Embryonic facial prominence (tissue), 1 donor: ENCODE data around the gene LRP2.
"Not testable (repeated sequence)": the region's sequence is repeated elsewhere in the genome, so short reads cannot be mapped to it uniquely, and the experiment has no call there.

Experiments
- DNase-seq: peaks from one replicate; pipeline ENCODE4 v3.0.0-alpha.2; 2016; ENCODE audit errors: extremely low spot score

Gene LRP2

DNA sequence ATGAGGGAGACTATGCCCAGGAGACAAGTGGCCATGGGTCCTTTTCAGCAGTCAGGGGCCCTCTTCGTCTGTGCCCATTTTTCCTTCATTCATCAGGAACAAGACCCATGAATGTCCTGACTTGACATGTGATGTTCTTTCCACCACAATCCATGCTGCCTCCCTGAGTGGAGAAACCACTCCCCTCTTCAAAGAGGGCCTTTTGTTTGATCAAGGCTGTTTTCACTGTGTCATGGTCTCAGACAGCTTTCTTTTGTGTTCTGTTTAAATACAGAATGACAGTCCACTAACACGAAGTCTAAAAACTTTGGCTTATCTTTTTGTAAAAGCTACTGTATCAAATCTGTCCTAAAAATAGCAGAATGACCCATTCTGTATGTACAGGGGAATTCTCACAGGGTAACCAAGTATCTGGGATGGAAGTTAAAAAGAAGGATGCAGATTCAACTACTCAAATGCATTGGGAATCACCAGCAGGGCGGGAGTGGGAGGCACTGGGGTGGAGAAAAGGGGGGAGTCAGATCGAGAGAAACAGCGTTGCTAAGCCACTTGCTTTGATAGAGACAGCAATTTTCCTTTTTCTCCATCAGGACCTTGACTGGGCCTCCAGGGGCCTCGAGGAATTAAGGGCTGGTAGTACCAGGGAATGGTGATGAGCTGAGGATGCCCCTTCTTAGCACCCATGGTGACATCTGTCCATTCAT, 13.9 kb downstream of the LRP2 start:
- no peak for DNase-seq

DNA sequence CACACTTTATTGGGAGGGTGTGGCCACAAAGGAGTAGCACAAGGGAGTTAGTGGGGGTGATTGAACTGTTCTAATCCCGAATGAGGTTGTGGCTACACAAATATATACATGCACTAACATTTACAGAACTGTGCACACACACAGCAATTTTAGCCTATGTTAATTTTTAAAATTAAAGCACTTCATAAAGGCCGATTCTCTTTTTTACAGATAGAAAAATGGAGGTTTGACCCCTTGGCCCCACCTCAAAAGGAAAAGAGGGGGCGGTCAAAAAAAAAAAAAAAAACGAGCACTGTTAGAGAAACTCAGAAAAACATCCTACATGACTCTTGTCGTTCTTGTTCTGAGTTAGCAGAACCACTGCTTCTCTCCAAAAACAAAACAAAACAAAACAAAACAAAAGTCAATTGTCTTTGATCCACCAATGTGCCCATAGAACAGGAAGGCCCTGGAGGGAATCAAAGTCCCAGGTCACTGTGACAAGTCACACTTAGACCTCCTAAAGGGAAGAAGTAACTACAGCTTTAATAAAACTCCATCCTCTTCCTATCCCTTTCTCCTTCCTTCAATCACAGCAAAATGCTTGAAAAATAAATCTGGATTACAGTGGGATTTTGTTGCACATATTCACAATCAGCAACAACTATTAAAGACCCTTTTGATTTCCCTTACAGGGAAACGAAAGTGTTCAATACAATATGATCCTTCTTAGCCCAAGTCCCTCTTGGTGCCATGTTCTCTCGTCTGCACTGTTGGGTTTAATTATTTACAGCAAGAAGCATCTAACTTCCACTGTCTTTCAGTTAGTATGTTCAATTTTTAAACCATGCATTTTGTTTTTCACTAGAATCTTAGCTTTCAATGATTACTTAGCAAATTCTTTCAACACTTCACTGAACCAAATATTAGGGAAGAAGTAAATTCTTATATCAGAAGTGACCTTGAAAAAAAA, 16.6 kb downstream of the LRP2 start:
- no peak for DNase-seq

DNA sequence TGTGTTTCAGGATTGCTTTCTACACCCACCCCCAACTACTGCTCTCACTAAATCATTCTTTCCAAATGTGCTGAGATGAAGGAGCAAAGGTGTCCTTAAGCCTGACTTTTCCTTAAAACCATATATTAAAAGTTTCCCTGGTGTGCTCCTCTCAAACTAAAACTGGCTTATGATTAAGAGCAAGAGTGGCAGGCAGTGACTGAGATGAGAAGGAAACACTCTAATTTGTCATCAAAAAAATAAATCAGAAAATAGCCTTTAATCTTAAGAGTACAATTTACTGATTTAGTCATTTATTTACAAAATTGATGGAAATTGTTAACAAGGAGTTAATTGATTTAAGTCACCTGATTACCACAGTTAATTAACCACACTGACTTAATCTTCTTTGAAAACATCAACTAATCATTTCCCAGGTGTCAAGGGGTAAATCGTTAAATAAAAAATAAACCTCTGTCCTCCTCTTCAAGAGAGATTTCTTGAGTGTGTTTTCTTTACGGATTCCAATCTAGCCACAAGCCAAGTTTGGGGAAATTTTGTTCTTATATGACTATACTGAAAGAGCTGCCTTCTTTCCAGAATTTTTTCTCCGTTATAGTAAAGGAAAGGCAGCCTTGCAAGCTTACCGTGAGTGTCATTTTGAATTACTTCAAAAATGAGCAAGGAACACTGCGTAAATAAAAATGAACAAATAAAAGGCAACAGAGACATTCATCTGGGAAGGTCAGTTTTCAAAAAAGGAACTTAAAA, 17.4 kb downstream of the LRP2 start:
- DNase-seq = no peak

DNA sequence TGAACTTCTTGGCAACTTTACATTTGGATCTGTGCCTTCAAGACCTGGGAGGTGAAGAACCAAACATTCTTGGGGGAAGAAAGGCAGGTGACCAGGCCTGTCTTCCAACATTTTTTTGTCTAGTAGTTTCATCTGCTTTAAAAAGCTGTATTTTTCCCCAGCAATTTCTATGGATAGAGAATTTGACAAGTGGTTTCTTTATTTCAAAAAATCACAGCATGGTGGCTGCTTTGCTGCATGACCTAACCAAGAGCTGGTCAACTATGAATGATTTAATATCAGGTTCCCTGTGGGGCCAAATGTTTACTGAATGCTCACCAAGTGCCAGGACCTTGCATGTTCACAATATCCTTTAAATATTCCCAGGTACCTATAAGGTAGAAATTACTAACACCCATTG, 19.1 kb downstream of the LRP2 start:
- DNase-seq = no peak

DNA sequence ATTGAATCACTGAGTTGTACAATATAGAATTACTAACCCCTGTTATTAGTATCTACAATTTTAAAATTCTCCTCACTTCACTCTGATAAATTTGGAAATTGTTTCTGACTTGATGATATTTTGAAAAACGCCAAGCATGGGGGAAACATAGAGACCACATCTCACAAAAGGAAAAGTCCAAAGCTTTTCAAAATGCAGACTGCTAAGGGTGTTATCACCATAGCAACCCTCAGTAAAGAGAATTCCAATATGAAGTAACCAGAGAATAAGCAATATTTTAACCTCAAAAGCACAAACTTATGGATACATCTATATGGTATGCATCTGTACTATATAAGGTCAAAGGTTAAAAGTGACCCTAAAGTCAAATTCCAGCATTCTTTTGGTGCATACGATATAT, 22.7 kb downstream of the LRP2 start:
- no peak for DNase-seq

DNA sequence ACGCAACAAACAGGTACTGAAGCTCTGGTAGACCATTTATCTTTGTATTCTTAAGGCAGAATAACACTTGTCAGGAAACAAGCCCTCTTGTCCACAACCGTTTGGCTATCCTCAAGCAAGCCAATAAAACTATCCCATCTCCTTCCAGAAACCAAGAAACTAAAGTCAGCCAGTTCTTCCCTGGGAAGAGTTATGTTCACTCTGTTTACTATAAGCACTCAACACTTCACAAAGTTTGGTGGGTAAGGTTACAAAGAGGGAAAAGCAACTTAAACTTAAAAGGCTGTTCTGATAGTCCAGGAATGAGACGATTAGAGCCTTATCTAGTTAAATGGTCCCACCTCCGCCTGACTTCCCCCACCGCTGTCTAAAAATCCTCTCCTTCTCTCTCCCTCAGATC, 25.6 kb downstream of the LRP2 start:
- DNase-seq = no peak

DNA sequence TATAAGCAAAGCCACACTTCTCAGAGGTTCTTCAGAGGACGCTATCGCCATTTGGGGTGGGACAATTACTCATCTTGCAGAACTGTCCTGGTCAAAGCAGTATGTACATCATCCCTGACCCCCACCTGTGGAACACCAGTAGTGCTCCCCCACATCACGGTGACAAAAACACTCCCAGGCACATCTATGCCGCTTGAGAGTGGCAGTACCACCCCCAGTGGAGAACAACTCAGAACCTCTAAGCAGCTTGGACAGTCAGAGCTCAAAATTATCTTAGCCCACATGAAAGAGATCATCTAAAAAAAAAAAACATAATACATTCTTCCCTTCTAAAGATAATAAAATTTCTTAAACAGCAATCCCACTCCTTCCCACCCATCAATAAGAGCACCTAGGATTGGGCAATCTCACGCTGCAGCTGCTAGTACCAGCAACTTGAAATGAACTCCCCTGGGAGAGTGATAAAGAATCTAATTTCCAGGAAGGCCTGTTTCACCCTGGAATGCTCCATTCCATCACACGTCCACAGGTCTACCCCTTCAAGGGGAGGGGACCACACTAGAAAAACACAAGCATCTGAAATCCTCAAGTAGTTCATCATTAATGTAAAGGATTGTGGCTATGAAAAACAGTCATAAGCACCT, 31.7 kb downstream of the LRP2 start:
- DNase-seq = no peak

DNA sequence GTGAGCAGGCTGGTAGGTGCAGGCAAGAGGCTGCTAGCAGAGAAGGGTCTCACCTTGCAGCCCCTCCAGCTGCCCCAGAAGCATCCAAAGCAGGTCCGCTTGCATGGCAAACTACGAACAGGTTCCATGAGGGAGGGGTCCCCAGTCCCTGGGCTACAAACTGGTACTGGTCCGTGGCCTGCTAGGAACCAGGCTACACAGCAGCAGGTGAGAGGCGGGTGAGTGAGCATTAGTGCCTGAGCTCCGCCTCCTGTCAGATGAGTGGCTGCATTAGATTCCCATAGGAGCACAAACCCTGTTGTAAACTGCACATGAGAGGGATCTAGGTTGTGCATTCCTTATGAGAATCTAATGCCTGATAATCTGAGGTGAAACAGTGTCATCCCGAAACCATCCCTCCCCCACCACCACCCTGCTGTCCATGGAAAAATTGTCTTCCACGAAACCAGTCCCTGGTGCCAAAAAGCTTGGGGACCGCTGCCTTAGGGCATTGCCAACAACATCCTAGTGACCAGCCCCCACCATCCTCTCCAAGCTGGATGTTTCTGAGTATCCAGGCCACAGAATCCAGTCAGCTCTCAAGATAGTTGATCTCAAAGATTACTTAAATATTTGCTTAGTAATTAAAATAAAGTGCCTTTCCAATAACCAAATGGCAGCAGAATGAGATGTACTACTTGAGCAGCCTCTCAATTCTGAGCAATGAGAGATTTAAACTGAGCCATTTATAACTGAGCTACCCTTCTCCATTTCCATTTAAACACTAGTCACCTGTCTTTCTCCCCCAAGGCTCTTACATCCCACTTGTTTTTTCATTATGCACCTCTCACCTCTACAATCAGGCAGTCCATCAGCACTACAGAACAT, 32.4 kb downstream of the LRP2 start:
- DNase-seq = no peak

DNA sequence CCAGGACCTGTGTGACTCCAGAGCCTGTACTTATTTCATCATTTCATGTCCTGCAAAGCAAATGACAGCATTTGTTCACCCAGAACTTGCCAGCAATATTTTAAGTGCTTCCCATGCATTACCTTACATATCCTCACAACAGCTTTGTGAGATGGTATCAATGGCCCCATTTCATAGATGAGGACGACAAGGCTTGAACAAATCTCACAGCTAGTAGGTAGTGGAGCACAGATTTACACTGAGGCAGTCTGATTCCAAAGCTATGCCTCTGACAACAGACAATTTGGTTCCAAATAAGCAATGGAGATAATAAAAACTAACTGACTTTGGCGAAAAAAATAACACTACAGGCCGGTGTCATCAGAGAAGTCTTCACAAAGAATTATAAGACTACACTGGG, 33.5 kb downstream of the LRP2 start:
- no peak for DNase-seq

DNA sequence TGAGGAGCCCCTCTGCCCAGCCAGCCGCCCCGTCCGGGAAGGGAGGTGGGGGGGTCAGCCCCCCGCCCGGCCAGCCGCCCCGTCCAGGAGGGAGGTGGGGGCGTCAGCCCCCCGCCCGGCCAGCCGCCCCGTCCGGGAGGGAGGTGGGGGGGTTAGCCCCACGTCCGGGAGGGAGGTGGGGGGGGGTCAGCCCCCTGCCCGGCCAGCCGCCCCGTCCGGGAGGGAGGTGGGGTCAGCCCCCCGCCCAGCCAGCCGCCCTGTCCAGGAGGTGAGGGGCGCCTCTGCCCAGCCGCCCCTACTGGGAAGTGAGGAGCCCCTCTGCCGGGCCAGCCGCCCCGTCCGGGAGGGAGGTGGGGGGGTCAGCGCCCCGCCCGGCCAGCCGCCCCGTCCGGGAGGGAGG, 34.5 kb downstream of the LRP2 start:
- DNase-seq = not testable (repeated sequence)

DNA sequence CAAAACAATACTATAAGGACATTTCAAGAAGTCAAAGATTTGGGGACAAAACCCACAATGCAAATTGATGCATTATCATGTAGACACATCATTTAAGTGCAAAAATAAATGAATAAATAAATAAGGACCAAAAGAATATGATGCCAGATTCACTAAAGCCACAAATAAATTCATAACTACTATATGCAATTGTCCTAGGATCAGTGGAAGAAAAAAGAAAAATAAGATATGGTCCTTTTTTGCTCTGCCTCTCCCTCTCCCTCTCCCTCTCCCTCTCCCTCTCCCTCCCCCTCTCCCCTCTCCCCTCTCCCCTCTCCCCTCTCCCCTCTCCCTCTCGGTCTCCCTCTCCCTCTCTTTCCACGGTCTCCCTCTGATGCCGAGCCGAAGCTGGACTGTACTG, 36.4 kb downstream of the LRP2 start:
- not testable (repeated sequence) for DNase-seq

DNA sequence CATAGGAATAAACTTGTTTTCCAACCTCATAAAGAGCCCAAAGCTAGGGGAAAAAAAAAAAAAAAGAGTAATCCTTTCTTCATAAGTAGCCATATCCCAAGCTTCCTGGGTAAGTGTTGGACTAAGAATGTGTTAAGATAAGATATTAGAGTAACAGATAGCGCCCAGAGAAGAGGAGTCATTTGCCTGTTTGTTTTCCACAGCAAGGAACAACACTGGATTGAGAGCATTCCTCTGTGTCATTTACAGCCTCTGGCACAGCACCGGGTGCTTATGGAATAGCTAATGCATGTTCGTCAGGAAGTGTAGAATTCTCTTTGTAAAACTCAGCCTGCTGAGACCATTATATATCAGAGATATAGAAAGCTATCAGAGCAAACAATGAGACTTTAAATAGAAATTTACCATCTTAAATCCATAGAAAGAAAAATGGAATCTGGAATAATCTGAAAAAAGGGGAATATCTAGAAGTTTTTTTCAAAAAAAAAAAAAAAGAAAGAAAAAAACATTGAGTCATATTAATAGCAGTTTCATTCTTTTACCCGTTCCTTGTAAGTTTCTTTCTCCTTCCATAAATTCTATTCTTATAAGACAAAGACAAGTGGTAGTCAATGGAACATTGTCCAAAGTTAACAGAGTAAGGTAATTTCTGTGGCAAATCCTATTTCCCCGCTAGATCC, 37.6 kb downstream of the LRP2 start:
- no peak for DNase-seq

DNA sequence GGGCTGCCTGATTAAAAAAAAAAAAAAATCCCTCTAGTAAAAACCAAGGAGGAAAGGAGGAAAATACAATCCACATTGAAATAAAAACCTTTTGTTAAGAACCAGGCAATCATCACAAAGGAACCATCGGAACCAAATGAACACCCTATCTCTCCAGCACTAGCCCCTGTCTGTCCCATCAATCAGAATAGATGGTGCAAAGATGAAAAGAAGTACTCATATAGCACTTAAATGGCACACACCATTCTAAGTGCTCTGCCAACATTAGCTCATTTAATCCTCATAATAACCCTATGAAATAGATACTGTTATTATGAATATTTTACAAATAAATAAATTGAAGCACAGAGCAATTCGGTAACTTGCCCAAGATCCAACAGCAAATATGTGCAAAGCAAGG, 38.5 kb downstream of the LRP2 start:
- no peak for DNase-seq

DNA sequence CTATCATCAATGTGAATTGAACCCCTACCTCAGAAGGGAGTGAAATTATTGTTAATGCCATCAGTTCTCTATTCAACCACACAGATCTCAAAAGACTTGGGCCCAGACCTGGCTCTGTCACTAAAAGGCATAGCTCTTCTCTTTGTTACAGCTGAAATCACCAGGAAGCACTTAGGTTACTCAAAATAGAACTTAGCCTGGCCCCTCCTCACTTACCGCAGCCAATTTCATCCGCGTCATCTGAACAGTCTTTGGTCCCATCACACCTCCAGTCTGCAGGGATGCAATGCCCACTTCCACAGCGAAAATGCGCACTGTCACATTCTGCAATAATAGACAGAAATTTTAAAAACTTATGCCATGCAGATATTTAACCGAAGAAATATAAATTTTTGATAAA, 41.8 kb downstream of the LRP2 start:
- no peak for DNase-seq

DNA sequence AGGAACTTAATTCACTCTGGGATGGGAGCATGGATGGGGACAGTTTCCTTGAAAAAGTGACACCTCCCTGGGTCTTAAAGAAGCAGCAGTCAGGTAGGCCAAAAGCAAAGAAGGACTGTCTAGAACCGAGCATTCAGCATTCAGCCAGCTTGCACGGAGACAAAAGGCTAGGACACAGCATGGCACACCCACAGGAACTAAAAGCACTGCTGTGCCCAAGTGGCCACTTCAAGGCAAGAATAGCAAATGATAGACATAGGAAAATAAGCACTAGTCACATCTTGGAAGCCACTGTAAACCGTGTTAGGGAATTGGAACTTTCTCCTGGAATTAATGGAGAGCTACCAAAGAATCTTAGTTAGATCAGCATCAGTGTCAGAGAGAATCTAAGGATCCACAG, 47.0 kb downstream of the LRP2 start:
- no peak for DNase-seq

DNA sequence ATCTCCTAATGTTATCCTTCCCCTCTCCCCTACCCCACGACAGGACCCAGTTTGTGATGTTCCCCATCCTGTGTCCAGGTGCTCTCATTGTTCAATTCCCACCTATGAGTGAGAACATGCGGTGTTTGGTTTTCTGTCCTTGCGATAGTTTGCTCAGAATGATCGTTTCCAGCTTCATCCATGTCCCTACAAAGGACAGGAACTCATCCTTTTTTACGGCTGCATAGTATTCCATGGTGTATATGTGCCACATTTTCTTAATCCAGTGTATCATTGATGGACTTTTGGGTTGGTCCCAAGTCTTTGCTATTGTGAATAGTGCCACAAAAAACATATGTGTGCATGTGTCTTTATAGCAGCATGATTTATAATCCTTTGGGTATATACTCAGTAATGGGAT, 54.0 kb downstream of the LRP2 start:
- DNase-seq = not testable (repeated sequence)

DNA sequence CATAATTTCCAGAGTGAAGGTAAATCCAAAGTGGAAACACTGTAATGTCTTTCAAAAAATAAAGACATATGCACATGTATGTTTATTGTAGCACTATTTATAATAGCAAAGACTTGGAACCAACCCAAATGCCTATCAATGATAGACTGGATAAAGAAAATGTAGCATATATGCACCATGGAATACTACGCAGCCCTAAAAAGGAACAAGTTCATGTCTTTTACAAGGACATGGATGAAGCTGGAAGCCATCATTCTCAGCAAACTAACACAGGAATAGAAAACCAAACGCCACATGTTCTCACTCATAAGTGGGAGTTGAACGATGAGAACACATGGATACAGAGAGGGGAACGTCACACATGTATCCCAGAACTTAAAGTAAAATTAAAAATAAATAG, 57.6 kb downstream of the LRP2 start:
- not testable (repeated sequence) for DNase-seq

DNA sequence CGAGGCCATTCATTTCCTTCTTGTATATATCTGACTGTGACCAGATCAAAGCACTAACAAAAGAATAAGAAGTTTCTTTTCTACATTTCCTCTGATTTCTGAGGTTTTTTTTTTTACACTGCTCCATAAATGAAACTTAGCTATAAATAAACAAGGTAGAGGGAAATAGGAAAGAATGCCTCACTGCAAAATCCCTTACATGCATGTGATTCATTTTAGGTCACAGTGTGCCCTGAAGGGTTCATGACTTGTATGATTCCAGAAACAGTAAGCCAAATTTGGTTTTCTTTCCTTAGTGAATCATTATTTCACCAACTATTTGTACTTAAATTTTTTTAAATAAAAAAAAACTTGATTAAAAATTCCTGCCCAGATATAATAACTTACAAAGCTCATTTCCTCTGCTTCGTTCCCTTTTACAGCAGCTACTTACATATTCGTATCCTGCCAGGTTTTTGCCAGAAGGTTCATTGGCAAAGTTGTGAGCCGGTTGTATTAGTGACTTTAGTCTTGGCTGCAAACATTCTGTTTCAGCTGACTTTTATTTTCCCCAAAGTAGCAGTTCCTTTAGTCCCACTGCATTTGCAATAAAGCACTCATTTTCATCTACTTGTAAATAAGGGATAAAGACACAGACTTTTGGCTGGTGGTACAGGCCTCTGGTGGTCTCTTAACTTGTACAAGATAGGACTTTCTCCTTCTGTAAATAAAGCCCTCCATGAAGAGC, 58.6 kb downstream of the LRP2 start:
- DNase-seq = no peak

DNA sequence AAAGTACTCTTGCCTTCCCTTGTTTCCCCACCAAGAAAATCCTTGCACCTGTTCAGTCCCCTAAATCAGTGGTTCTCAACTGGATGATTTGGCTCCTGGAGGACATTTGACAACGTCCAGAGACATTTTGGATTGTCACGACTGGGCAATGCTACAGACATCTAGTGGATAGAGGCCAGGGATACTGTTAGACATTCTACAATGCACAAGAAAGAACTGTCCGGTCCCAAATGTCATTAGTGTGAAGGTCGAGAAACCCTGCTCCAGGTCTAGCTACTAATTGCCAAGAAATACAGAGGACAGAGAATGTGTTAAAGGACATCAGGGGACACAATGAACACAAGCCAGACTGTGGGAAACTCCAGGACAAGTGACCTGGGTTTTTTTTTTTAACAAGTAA, 60.0 kb downstream of the LRP2 start:
- DNase-seq = no peak
